AG08395 (cell line): ENCODE measurements around the gene NDOR1.
"Not testable (repeated sequence)": the region's sequence is repeated elsewhere in the genome, so short reads cannot be mapped to it uniquely, and the experiment has no call there.

Source experiments
- DNase-seq: peaks from one replicate; pipeline ENCODE4 v3.0.0; 2012; ENCODE audit warnings: mixed read lengths, low spot score

NDOR1 gene

GRCh38 chr9:137232510-137232909, 27.0 kb downstream of the NDOR1 start:
- no peak for DNase-seq

GRCh38 chr9:137233143-137233980, 27.9 kb downstream of the NDOR1 start:
- DNase-seq: no peak

- DNase-seq: no peak
Observed at GRCh38 chr9:137234055-137234697, 28.7 kb downstream of the NDOR1 start.

GRCh38 chr9:137234758-137235423, 29.4 kb downstream of the NDOR1 start:
- DNase-seq: no peak

GRCh38 chr9:137235424-137236237, 30.1 kb downstream of the NDOR1 start:
- no peak for DNase-seq

GRCh38 chr9:137236238-137236935, 30.9 kb downstream of the NDOR1 start:
- DNase-seq: peak; percentile 91

GRCh38 chr9:137236936-137237421, 31.5 kb downstream of the NDOR1 start:
- no peak for DNase-seq

GRCh38 chr9:137237759-137238726, 32.5 kb downstream of the NDOR1 start:
- DNase-seq: no peak

GRCh38 chr9:137239541-137240200, 34.2 kb downstream of the NDOR1 start:
- not testable (repeated sequence) for DNase-seq

GRCh38 chr9:137240318-137240840, 34.9 kb downstream of the NDOR1 start:
- DNase-seq: peak; percentile 81

- peak; percentile 100 for DNase-seq
Observed at GRCh38 chr9:137240841-137241489, 35.5 kb downstream of the NDOR1 start, which contains the start of gene TUBB4B. TSS of gene TUBB4B (plus strand) at chr9:137241287. CDS start at chr9:137241361, 74 bp downstream.

- DNase-seq: peak; percentile 73
Observed at GRCh38 chr9:137241490-137242268, 36.2 kb downstream of the NDOR1 start.

- DNase-seq: no peak
Observed at GRCh38 chr9:137242269-137243203, 37.0 kb downstream of the NDOR1 start.

- DNase-seq: not testable (repeated sequence)
Observed at GRCh38 chr9:137243266-137243625, 37.7 kb downstream of the NDOR1 start.

- no peak for DNase-seq
Observed at GRCh38 chr9:137243626-137244485, 38.4 kb downstream of the NDOR1 start.
